GM18505 (cell line): ENCODE measurements around the gene PLK4.

Source experiments
- ATAC-seq: cut with Tn5 transposase; IDR thresholded peaks from one replicate; pipeline ENCODE4 v1.9.1; 2021; ENCODE audit not compliant: unreplicated experiment
- POLR2A ChIP-seq: IDR thresholded peaks from 4 replicates; pipeline ENCODE4 v1.6.1; 2011; ENCODE audit warnings: borderline replicate concordance; ENCODE audit not compliant: insufficient read depth, insufficient read length; ENCODE audit errors: extremely low read depth

The PLK4 gene

DNA sequence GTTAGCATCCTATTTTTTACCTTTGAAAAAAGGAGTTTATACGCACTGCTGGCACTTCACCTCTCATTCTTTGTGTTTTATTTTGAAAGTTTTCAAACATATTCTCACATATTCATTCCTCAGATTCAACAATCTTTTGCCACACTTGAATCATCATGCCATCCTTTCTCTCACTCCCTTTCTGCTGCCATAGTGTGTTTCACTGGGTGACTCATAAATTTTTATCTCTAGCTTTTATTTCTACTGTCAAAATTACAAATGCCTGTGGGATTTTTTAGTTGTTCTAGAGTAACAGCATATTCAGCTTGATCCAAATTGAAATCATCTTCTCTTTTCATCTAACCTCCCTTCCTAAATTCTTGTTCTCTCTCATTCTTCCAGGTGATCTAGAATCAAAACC is 56.3 kb downstream of the PLK4 start:
- TF ChIP-seq POLR2A, result no peak

More for the DNA sequence above, 56.3 kb downstream of the PLK4 start:
- no peak for ATAC-seq
